ENCODE results near the gene NDRG3. TPM values are rescaled to one million over a fixed set of nuclear protein-coding genes. Genes with fewer than 3 reads are reported as not detected.
A peak's percentile ranks its signal among the peaks of the same experiment; 100 is the strongest.

The NDRG3 gene
- total and polyA plus RNA-seq, 10 of the 15 experiments (the other 5 are each of a cell fraction or from before 2014, with no cell fraction given): 11.2 to 29.7 (median 14.9) TPM

GRCh38 chr20:36670665-36671357, 75.1 kb downstream of the NDRG3 start:
- ChIA-PET RAD21 (ENCODE audit: unreplicated experiment) (no interaction called here), SMC1A (ENCODE audit: uncharacterized antibody, unreplicated experiment) (interaction anchor here (1.4 kb wide), 1 partner anchor 10 kb away, joined by 4 read pairs; no protein-coding TSS in a partner anchor), POLR2A (no interaction called here), CTCF (interaction anchor here (0.8 to 1.1 kb wide), 2 partner anchors 58 to 249 kb away, joined by 3 read pairs; no protein-coding TSS in a partner anchor)
- Histone ChIP-seq H3K27ac (ENCODE audit: control insufficient read depth, insufficient read depth) (no peak overlapping the region), H2AFZ (ENCODE audit: control insufficient read depth, low read depth, low read length) (no peak overlapping the region), H3K4me1 (ENCODE audit: control insufficient read depth, insufficient read depth, low read length) (no peaks in the 10 kb centered on the region), H3K9me3 (replicated peaks; ENCODE audit: control insufficient read depth, insufficient read depth, low read length) (no peaks in the 10 kb centered on the region), H3K4me3 (no peak overlapping the region), H4K20me1 (ENCODE audit: control insufficient read depth, insufficient read depth) (no peaks in the 10 kb centered on the region), H3K36me3 (ENCODE audit: control insufficient read depth in 2 of 2, insufficient read depth in 2 of 2, low read length in 1 of 2) (no peaks in the 10 kb centered on the region; a peak in 1 of 4 replicates), H3K9ac (ENCODE audit: control insufficient read depth, insufficient read depth, low read length) (no peak overlapping the region), H3K79me2 (ENCODE audit: control insufficient read depth, insufficient read depth, low read length) (no peaks in the 10 kb centered on the region), H3K4me2 (ENCODE audit: control insufficient read depth, insufficient read depth) (no peak overlapping the region), H3K27me3 (replicated peaks in 1 of 2; ENCODE audit: control insufficient read depth in 2 of 2, insufficient read depth in 2 of 2, low read length in 1 of 2) (no peaks in the 10 kb centered on the region)
- intact Hi-C loops (cut with micrococcal nuclease; ENCODE audit: unreplicated experiment) (loop anchor here (5.0 kb wide), 1 partner anchor 216 kb away; no protein-coding TSS in a partner anchor), in situ Hi-C loops (cut with MboI) (no loop called here)
- 94% methylated on average over 3 of the region's 3 CpGs for WGBS (ENCODE audit: insufficient coverage, insufficient replicate concordance, low lambda C conversion rate, missing lambda C conversion rate)
- TSS peak; percentile 61 for BruUV-seq (replicated peaks)
- DNase-seq (ENCODE audit: low read depth, low spot score) (no peak), FAIRE-seq (no peak), ATAC-seq (no peak)
- TF ChIP-seq TBL1XR1 (IDR thresholded peaks at IDR 0.05; ENCODE audit: low read depth, low read length) (no peak), SRF (IDR thresholded peaks at IDR 0.05; ENCODE audit: low read depth in 2 of 2, low read length in 2 of 2) (no peak), IKZF1 (conservative IDR thresholded peaks at IDR 0.05) (no peak), ESRRA (IDR thresholded peaks at IDR 0.05; ENCODE audit: low read length) (no peak), SUZ12 (IDR thresholded peaks at IDR 0.05; ENCODE audit: unreplicated experiment) (no peak), MEF2A (IDR thresholded peaks at IDR 0.05; ENCODE audit: insufficient read depth, low read depth, low read length) (no peak), ATF3 (IDR thresholded peaks at IDR 0.05; ENCODE audit: borderline replicate concordance, extremely low read depth, low read depth, low read length) (no peak), NFYA (IDR thresholded peaks at IDR 0.05; ENCODE audit: borderline replicate concordance, low read depth, low read length) (no peak), BCL11A (IDR thresholded peaks at IDR 0.05; ENCODE audit: low read depth, low read length) (no peak), HDGF (IDR thresholded peaks at IDR 0.05) (no peak), POLR2A (IDR thresholded peaks at IDR 0.05; ENCODE audit: low read depth, low read length) (no peak), CBX3 (IDR thresholded peaks at IDR 0.05; ENCODE audit: borderline replicate concordance, low read depth) (no peak), NKRF (conservative IDR thresholded peaks at IDR 0.05) (no peak), IRF4 (IDR thresholded peaks at IDR 0.05; ENCODE audit: low read depth, low read length) (no peak), SIN3A (IDR thresholded peaks at IDR 0.05; ENCODE audit: low read depth, low read length) (no peak), EZH2 (IDR thresholded peaks at IDR 0.05; ENCODE audit: borderline replicate concordance, control insufficient read depth, low read depth, low read length) (no peak), FOXM1 (IDR thresholded peaks at IDR 0.05; ENCODE audit: low read depth, low read length) (no peak)
